IPS-18c (cell line): Measurements from ENCODE around the gene IFI30.
"Not testable (repeated sequence)": the region's sequence is repeated elsewhere in the genome, so short reads cannot be mapped to it uniquely, and the experiment has no call there.

Experiments
- H3K4me3 ChIP-seq: 2 replicates; pipeline ENCODE4 v1.7.0; 2013; ENCODE audit warnings: low read depth, mild to moderate bottlenecking, low read length, moderate library complexity; ENCODE audit not compliant: insufficient read depth
- H3K9me3 ChIP-seq: one replicate; pipeline ENCODE4 v1.6.1; 2013; ENCODE audit warnings: mild to moderate bottlenecking, low read length, moderate library complexity; ENCODE audit not compliant: control insufficient read depth, insufficient read depth

The IFI30 gene

GRCh38 chr19:18147396-18147795 lies 26.2 kb upstream of the IFI30 start:
- Histone ChIP-seq H3K4me3 (no peak overlapping the region), H3K9me3 (no peaks in the 10 kb centered on the region)

- Histone ChIP-seq H3K4me3 (no peak overlapping the region), H3K9me3 (no peaks in the 10 kb centered on the region)
Measured at GRCh38 chr19:18149596-18149975, 24.0 kb upstream of the IFI30 start.

- no peak overlapping the region for H3K4me3 ChIP-seq
- H3K9me3 ChIP-seq, result no peaks in the 10 kb centered on the region
Measured at GRCh38 chr19:18150776-18151624, 22.6 kb upstream of the IFI30 start.

- Histone ChIP-seq H3K9me3 (no peaks in the 10 kb centered on the region), H3K4me3 (peak overlapping the region; percentile 54; the same call in 1 of the 2 replicates)
Measured at GRCh38 chr19:18152442-18152816, 21.2 kb upstream of the IFI30 start.

- Histone ChIP-seq H3K4me3 (peak within 1 kb of the TSS; percentile 85), H3K9me3 (no peaks in the 10 kb centered on the region)
Measured at GRCh38 chr19:18152817-18153555, 20.6 kb upstream of the IFI30 start, which contains the start of gene PIK3R2. Gene PIK3R2, plus strand, starts transcription at chr19:18153163. Its CDS starts 2,717 bp downstream, at chr19:18155880.

GRCh38 chr19:18153556-18154134 lies 20.0 kb upstream of the IFI30 start:
- Histone ChIP-seq H3K4me3 (peak overlapping the region; percentile 85), H3K9me3 (no peaks in the 10 kb centered on the region)

- Histone ChIP-seq H3K4me3 (no peak overlapping the region), H3K9me3 (no peaks in the 10 kb centered on the region)
Measured at GRCh38 chr19:18155095-18156087, 18.2 kb upstream of the IFI30 start.

GRCh38 chr19:18156268-18156667 lies 17.3 kb upstream of the IFI30 start:
- Histone ChIP-seq H3K9me3 (no peaks in the 10 kb centered on the region), H3K4me3 (no peak overlapping the region)

GRCh38 chr19:18156841-18157464 lies 16.7 kb upstream of the IFI30 start:
- no peaks in the 10 kb centered on the region for H3K9me3 ChIP-seq
- no peak overlapping the region for H3K4me3 ChIP-seq

- Histone ChIP-seq H3K4me3 (no peak overlapping the region), H3K9me3 (no peaks in the 10 kb centered on the region)
Measured at GRCh38 chr19:18157465-18158063, 16.0 kb upstream of the IFI30 start.

- H3K4me3 ChIP-seq, result no peak overlapping the region
Measured at GRCh38 chr19:18158467-18158866, 15.1 kb upstream of the IFI30 start.

GRCh38 chr19:18159059-18159616 lies 14.5 kb upstream of the IFI30 start:
- H3K4me3 ChIP-seq, H3K9me3 ChIP-seq: not testable (repeated sequence)

More at GRCh38 chr19:18158467-18158866, 15.1 kb upstream of the IFI30 start:
- no peaks in the 10 kb centered on the region for H3K9me3 ChIP-seq

- Histone ChIP-seq H3K4me3 (no peak overlapping the region), H3K9me3 (no peaks in the 10 kb centered on the region)
Measured at GRCh38 chr19:18159810-18160209, 13.8 kb upstream of the IFI30 start.

- Histone ChIP-seq H3K4me3 (no peak overlapping the region; the same call in 1 of the 2 replicates), H3K9me3 (no peaks in the 10 kb centered on the region)
Measured at GRCh38 chr19:18160493-18160970, 13.1 kb upstream of the IFI30 start.

- Histone ChIP-seq H3K9me3 (no peaks in the 10 kb centered on the region), H3K4me3 (peak overlapping the region; percentile 20; the same call in 1 of the 2 replicates)
Measured at GRCh38 chr19:18160971-18161635, 12.5 kb upstream of the IFI30 start.
